Measurements from ENCODE around the gene POU4F3.
"Not testable (repeated sequence)": the region's sequence is repeated elsewhere in the genome, so short reads cannot be mapped to it uniquely, and the experiment has no call there.

POU4F3 gene

GRCh38 chr5:146338774-146339714, at the start of gene POU4F3:
Gene POU4F3 (plus strand): TSS chr5:146338839. CDS start chr5:146339113, 274 bp downstream.
- no peak for DNase-seq

GRCh38 chr5:146290318-146290717, 48.3 kb upstream of the POU4F3 start:
- DNase-seq, result no peak

- DNase-seq, result peak in 2 of 51 donors; percentile 2 to 6
Measured at GRCh38 chr5:146291421-146292074, 47.1 kb upstream of the POU4F3 start.

DNA sequence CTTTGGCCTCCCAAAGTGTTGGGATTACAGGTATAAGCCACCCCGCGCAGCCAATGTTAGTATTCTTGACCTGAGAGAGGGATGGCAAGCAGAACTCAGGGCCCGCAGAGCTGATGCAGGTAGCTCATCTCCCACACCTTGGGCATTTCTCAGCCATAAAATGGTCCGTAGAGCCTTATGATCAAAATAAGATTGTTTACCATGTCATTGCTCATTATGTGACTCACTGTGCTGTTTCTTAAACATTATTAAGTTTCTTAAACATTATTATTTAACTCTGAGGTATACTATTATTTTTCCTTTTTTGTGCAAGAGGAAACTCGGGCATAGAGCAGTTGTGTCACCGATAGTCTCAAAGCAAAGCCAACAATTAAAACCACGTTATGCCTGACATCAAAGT, 42.4 kb upstream of the POU4F3 start:
- no peak for DNase-seq

GRCh38 chr5:146298920-146299319, 39.7 kb upstream of the POU4F3 start:
- DNase-seq, result not testable (repeated sequence)

- no peak for DNase-seq
Measured at GRCh38 chr5:146301626-146302025, 37.0 kb upstream of the POU4F3 start.

DNA sequence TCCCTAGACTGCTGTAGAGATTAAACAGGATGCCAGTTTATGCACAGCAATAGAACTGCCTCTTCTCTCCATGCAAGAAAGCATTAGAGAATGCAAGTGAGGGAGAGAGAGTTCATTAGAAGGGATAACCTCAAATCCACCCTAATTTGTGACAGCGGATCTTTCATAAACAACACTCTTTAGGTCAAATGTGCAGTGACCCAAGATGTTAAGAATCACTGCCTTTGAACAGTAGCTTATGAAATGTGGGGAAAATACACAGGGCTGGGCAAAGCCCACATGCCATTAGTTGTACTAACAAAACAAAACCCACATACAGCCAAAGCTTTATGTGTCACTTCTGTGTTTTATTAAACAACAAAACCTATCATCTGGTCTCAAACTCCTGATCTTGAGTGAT, 36.2 kb upstream of the POU4F3 start:
- no peak for DNase-seq

DNA sequence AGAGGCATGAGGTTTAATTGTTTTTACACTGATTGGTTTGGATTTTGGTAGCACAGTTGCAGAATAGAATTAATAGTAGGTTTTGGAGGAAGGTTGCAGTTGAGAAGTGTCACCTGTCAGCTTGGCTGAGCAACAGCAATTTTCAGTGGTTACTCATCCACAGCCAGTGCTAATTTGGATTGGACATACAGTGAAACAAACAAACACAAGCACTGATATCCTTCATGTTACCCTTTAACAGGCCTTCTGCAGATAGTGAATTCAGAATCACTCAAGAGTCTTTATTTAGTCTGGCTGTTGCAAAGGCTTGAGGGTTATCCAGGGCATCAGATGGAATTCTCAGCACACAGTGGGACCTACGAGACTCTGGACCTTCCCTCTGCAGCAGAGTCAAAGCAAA, 31.8 kb upstream of the POU4F3 start:
- no peak for DNase-seq

GRCh38 chr5:146307796-146308195, 30.8 kb upstream of the POU4F3 start:
- DNase-seq, result no peak

- no peak for DNase-seq
Measured at GRCh38 chr5:146310540-146310939, 28.1 kb upstream of the POU4F3 start.

- no peak for DNase-seq
Measured at GRCh38 chr5:146311278-146311677, 27.4 kb upstream of the POU4F3 start.

DNA sequence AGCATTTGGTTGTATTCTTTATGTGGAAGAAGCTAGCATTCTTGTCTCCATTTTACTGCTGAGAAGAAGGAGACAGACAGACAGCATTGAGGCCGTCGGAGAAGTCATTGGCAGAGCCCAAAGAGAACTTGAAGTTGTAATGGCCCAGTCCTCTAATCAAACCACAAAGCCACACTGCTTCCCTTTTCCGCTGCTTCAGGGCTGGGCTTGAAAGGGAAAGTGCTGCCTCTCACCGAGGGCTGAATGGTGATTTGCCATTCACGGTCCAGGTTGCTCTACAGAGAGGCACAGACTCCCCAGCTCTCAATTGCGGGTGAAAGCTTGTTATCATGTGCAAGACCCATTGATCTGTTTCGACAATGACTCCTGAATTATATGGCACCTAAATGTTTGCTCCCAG, 25.6 kb upstream of the POU4F3 start:
- DNase-seq, result no peak

- no peak for DNase-seq
Measured at GRCh38 chr5:146321571-146321970, 17.1 kb upstream of the POU4F3 start.

- DNase-seq, result no peak
Measured at GRCh38 chr5:146327257-146327870, 11.3 kb upstream of the POU4F3 start.

- no peak for DNase-seq
Measured at GRCh38 chr5:146327989-146328388, 10.7 kb upstream of the POU4F3 start.

- no peak for DNase-seq
Measured at GRCh38 chr5:146329697-146330096, 8.9 kb upstream of the POU4F3 start.

- DNase-seq, result no peak
Measured at GRCh38 chr5:146331423-146331822, 7.2 kb upstream of the POU4F3 start.

DNA sequence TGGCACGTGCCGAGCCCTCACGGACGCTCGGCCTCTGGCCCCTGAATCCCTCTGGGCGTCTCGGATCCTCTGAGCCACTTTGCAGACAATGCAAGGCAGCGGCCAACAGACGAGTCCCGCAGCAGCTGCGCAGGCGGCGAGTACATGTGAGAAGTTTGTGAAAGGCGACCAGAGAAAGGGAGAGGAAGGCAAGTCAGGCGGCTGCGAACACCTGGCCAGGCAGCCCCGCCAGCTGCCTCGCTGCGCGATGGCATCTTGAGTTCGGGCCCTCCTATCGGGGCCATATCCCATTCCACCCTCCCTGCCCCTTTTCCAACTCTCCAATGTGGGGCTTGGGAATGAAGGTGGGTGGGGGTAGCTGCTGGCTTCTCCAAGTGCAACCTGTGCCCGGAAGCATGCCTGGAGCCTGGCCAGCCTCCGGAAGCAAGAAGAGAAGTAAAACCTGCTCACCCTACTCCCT, 4.5 kb upstream of the POU4F3 start:
- no peak for DNase-seq

DNA sequence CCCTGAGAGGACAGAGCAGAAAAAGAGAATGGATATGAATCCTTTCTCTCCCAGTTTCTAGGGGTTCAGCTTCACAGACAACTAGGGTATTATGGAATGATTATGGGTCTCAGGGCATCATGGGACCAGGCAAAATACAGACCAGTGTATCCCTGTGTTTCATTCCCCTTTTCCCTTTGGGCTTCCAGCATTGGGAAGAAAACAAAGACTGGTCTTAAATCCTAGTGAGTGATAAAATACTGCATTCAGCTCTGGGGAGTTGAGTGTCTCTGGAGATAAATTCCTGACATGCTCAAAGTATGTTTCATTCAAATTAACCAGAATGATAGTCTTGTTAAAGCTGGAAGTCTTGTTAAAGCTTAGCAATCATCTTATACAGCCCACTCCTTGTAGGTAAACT, 2.4 kb upstream of the POU4F3 start:
- no peak for DNase-seq

DNA sequence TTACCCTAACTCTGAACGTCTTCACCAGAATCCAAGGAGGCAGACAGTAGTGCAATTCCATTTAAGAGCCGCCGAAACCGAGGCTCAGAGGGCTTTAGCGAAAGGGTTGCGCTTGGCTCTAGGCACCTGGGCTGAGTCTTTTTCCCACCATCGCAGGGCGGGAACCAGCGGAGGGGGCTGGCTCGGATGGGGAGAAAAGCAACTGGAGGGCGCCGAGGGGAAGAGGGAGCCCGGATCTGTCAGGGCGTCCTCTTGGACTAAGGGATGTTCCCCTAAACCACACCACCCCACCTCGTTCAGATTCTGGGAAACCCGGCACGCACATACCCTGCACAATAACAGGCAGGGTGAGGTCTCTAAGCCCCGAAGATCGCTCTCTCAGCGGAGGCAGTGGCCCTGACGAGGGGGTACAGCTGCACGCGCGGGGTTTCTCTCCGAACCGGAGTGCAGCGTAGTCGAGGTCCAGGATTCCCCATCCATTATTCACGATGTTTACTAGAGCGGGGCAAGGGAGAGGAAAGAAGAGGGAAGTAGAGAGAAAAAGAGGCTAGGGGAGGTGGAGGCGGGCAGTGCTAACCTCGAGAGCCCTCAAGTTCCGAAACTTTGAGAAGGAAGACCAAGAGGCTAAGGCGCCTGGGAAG, 1.3 kb upstream of the POU4F3 start:
- no peak for DNase-seq

GRCh38 chr5:146337928-146338327, 711 bp upstream of the POU4F3 start:
- DNase-seq, result no peak

Data from hypothalamus (tissue), 51 donors.